IMR-90 (cell line): ENCODE measurements around the gene TMPRSS11A. TPM values are rescaled to one million over a fixed set of nuclear protein-coding genes. Genes with fewer than 3 reads are reported as not detected.

Source experiments
- ATAC-seq: fragments of 200-7000 bp; cut with Tn5 transposase; 2 replicates; pipeline ENCODE4 v1.9.1; 2020; ENCODE audit warnings: low read depth, mild to moderate bottlenecking, moderate library complexity
- BruUV-seq: library from RNA; stranded (reverse); fragments of 400-500 nt; replicated peaks from 2 replicates; lab custom pipeline; 2021; lab: Mats Ljungman, UMichigan
- CTCF ChIA-PET: fragments of 300-600 bp; formaldehyde crosslinking; extraction: SDS; loops from one replicate; lab custom pipeline; 2021; ENCODE audit warnings: antibody characterized with exemption; lab: Yijun Ruan, JAX
- POLR2A ChIA-PET: fragments of 300-600 bp; sonication (Branson Sonifier 250); formaldehyde crosslinking; loops from one replicate; lab custom pipeline; 2022; ENCODE audit warnings: antibody characterized with exemption; ENCODE audit not compliant: unreplicated experiment; lab: Charles Lee
- DNase-seq: peaks from one replicate; pipeline ENCODE4 v3.0.0; 2013
- H2AFZ ChIP-seq: replicated peaks from 2 replicates; pipeline ENCODE3; 2013; ENCODE audit warnings: low read length, mild to moderate bottlenecking; ENCODE audit not compliant: poor library complexity
- H2AK5ac ChIP-seq: 2 replicates; pipeline ENCODE4 v1.6.1; 2013; ENCODE audit warnings: low read depth, low read length, inconsistent platforms
- H2AK9ac ChIP-seq: replicated peaks from 2 replicates; pipeline ENCODE3; 2013; ENCODE audit warnings: mild to moderate bottlenecking, low read depth, low read length, moderate library complexity; ENCODE audit not compliant: poor library complexity
- H2BK120ac ChIP-seq: 2 replicates; pipeline ENCODE4 v1.6.1; 2013; ENCODE audit warnings: low read depth, low read length, inconsistent platforms
- H2BK15ac ChIP-seq: 3 replicates; pipeline ENCODE4 v1.6.1; 2013; ENCODE audit warnings: low read depth, low read length, inconsistent platforms
- H2BK20ac ChIP-seq: 2 replicates; pipeline ENCODE4 v1.6.1; 2013; ENCODE audit warnings: low read depth, mild to moderate bottlenecking, inconsistent platforms, low read length, moderate library complexity
- H2BK5ac ChIP-seq: 2 replicates; pipeline ENCODE4 v1.6.1; 2013; ENCODE audit warnings: mild to moderate bottlenecking, low read depth, low read length, inconsistent platforms; ENCODE audit not compliant: poor library complexity, severe bottlenecking
- H3K14ac ChIP-seq: replicated peaks from 2 replicates; pipeline ENCODE4 v1.6.1; 2013; ENCODE audit warnings: low read depth, low read length, inconsistent platforms
- H3K18ac ChIP-seq: 2 replicates; pipeline ENCODE4 v1.6.1; 2013; ENCODE audit warnings: low read depth, low read length, control low read depth
- H3K23ac ChIP-seq: 2 replicates; pipeline ENCODE4 v1.6.1; 2013; ENCODE audit warnings: low read depth, low read length, inconsistent platforms
- H3K27ac ChIP-seq: 2 replicates; pipeline ENCODE4 v1.5.1; 2013; ENCODE audit warnings: mild to moderate bottlenecking, control low read depth, low read length; ENCODE audit not compliant: insufficient read depth
- H3K27me3 ChIP-seq: 2 replicates; pipeline ENCODE4 v1.6.1; 2013; ENCODE audit warnings: low read length; ENCODE audit not compliant: control insufficient read depth, insufficient read depth
- H3K36me3 ChIP-seq: 2 replicates; pipeline ENCODE4 v1.6.1; 2013; ENCODE audit warnings: low read length, mixed read lengths; ENCODE audit not compliant: control insufficient read depth, insufficient read depth
- H3K4ac ChIP-seq: 2 replicates; pipeline ENCODE4 v1.6.1; 2013; ENCODE audit warnings: low read depth, low read length, inconsistent platforms
- H3K4me1 ChIP-seq: 2 replicates; pipeline ENCODE4 v1.6.1; 2013; ENCODE audit warnings: low read length, mixed read lengths; ENCODE audit not compliant: control insufficient read depth, insufficient read depth
- H3K4me2 ChIP-seq: 2 replicates; pipeline ENCODE4 v1.6.1; 2013; ENCODE audit warnings: low read depth, mild to moderate bottlenecking, control low read depth, low read length, moderate library complexity
- H3K4me3 ChIP-seq: 2 replicates; pipeline ENCODE4 v1.5.1; 2013; ENCODE audit warnings: low read depth, mild to moderate bottlenecking, control low read depth, low read length, moderate library complexity; ENCODE audit not compliant: insufficient read depth
- H3K56ac ChIP-seq: 2 replicates; pipeline ENCODE4 v1.6.1; 2013; ENCODE audit warnings: low read length, inconsistent platforms; ENCODE audit not compliant: insufficient read depth; ENCODE audit errors: extremely low read depth
- H3K79me1 ChIP-seq, 2 experiments: 2 replicates each; pipeline ENCODE4 v1.6.1; 2013; ENCODE audit warnings: low read length in 2 of 2, inconsistent platforms in 1 of 2, low read depth in 1 of 2
- H3K9ac ChIP-seq: 2 replicates; pipeline ENCODE4 v1.6.1; 2013; ENCODE audit warnings: low read depth, low read length, control low read depth
- H3K9me1 ChIP-seq: 2 replicates; pipeline ENCODE4 v1.6.1; 2013; ENCODE audit warnings: low read length, inconsistent platforms; ENCODE audit not compliant: insufficient read depth
- H3K9me3 ChIP-seq: 2 replicates; pipeline ENCODE4 v1.6.1; 2013; ENCODE audit warnings: low read length; ENCODE audit not compliant: control insufficient read depth, insufficient read depth
- H4K20me1 ChIP-seq: 2 replicates; pipeline ENCODE4 v1.6.1; 2013; ENCODE audit warnings: low read length, inconsistent platforms; ENCODE audit not compliant: insufficient read depth
- H4K5ac ChIP-seq: 2 replicates; pipeline ENCODE4 v1.6.1; 2013; ENCODE audit warnings: mild to moderate bottlenecking, low read depth, low read length, control low read depth
- H4K8ac ChIP-seq, 2 experiments: 2 replicates each; pipeline ENCODE4 v1.6.1; 2013; ENCODE audit warnings: low read depth in 2 of 2, low read length in 2 of 2, control low read depth in 1 of 2, inconsistent platforms in 1 of 2
- H4K91ac ChIP-seq: 2 replicates; pipeline ENCODE4 v1.6.1; 2013; ENCODE audit warnings: low read depth, low read length, inconsistent platforms; ENCODE audit not compliant: insufficient read depth
- CEBPB ChIP-seq: IDR thresholded peaks from 2 replicates; pipeline ENCODE4 v1.6.1; 2012; ENCODE audit warnings: low read depth, low read length, improper control_type of control experiment
- CHD1 ChIP-seq: IDR thresholded peaks from 2 replicates; pipeline ENCODE4 v1.6.1; 2012; ENCODE audit warnings: low read depth, low read length, improper control_type of control experiment
- NFE2L2 ChIP-seq: fragments of 150-350 bp; IDR thresholded peaks from 2 replicates; pipeline ENCODE4 v1.6.1; 2016; ENCODE audit warnings: low read depth, mild to moderate bottlenecking, low read length
- POLR2A ChIP-seq: IDR thresholded peaks from 2 replicates; pipeline ENCODE4 v1.6.1; 2012; ENCODE audit warnings: mild to moderate bottlenecking, low read depth, low read length
- RCOR1 ChIP-seq: IDR thresholded peaks from 2 replicates; pipeline ENCODE4 v1.6.1; 2012; ENCODE audit warnings: mild to moderate bottlenecking, low read length, improper control_type of control experiment; ENCODE audit not compliant: insufficient replicate concordance
- RFX5 ChIP-seq: IDR thresholded peaks from 2 replicates; pipeline ENCODE4 v1.8.0; 2012; ENCODE audit warnings: low read depth, mild to moderate bottlenecking, low read length, moderate library complexity
- SMC3 ChIP-seq: fragments of 150-350 bp; IDR thresholded peaks from 2 replicates; pipeline ENCODE4 v1.6.1; 2016; ENCODE audit warnings: low read depth, mild to moderate bottlenecking, antibody characterized with exemption, low read length, moderate library complexity
- WGBS, 2 experiments: methylation state at CpG; one replicate each; pipeline versions ENCODE4 v1.1.5 to v1.1.7; 2013; ENCODE audit warnings: missing lambda C conversion rate in 2 of 2; ENCODE audit not compliant: insufficient read length in 1 of 2; ENCODE audit errors: extremely low coverage in 2 of 2; 5-methylcytosine and 5-hydroxymethylcytosine counted together
- dilution Hi-C: fragments of 300-500 bp; cut with HindIII; formaldehyde crosslinking; loops from one replicate; pipeline ENCODE4 v1.14.3; 2018; ENCODE audit warnings: low sequenced_read_pairs; ENCODE audit not compliant: unreplicated experiment
- in situ Hi-C: fragments of 300-500 bp; cut with MboI; formaldehyde crosslinking; loops from 3 replicates; pipeline ENCODE4 v1.14.3; 2019; ENCODE audit warnings: low sequenced_read_pairs, inconsistent platforms, mixed read lengths
- intact Hi-C: fragments of 100-400 bp; cut with micrococcal nuclease; formaldehyde crosslinking; loops from 2 replicates; pipeline ENCODE4 v1.10.0; 2022
- polyA plus RNA-seq, 3 experiments: library from polyadenylated mRNA; depleted of rRNA; stranded (reverse); fragments of >200 nt; gene quantifications; 2 replicates each; pipeline ENCODE4 v1.2.3, GENCODE V29; 2012; ENCODE audit warnings: low replicate concordance in 1 of 3
- total RNA-seq: library from RNA; depleted of rRNA; stranded (reverse); fragments of >200 nt; gene quantifications from 2 replicates; pipeline ENCODE4 v1.2.3, GENCODE V29; 2012

Gene TMPRSS11A
- total and polyA plus RNA-seq, 2 of the 4 experiments (the other 2 are of a cell fraction): not detected

DNA sequence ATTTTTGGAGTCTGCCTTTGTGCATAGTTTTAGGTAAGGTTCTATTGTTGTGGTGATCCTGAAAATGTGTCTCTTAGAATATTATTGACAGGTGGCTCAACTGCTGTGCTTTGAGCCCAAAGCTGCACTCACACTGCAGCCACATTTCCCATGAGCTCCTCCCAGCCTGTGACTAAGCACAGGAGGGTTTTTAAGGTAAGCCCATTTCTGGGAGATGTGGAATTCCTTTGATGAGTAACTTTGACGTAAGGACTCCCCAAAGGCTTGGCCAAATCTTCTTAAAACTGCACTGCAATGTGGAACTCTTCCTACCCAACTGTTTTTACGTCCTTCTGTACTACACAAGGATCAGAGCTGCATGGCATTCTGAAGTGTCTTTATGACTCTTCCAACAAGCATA, 20.0 kb upstream of the TMPRSS11A start:
- H3K9me1 ChIP-seq: no peaks in the 10 kb centered on the region
- no peak overlapping the region for H3K23ac ChIP-seq
- H3K27ac ChIP-seq: no peak overlapping the region
- H2BK20ac ChIP-seq: no peak overlapping the region
- H3K36me3 ChIP-seq: no peaks in the 10 kb centered on the region
- CTCF ChIA-PET: no interaction called here
- H4K20me1 ChIP-seq: no peaks in the 10 kb centered on the region
- H3K9me3 ChIP-seq: no peaks in the 10 kb centered on the region
- no peak overlapping the region for H2AK5ac ChIP-seq
- H4K91ac ChIP-seq: no peak overlapping the region
- H3K14ac ChIP-seq: no peak overlapping the region
- dilution Hi-C loops (no loop called here), intact Hi-C loops (no loop called here), in situ Hi-C loops (loop anchor here (25.0 kb wide), 1 partner anchor 654 kb away; no protein-coding TSS in a partner anchor)
- H3K18ac ChIP-seq: no peak overlapping the region
- H2BK15ac ChIP-seq: no peak overlapping the region
- no peak overlapping the region for H3K9ac ChIP-seq
- POLR2A ChIA-PET: no interaction called here
- no peaks in the 10 kb centered on the region for H3K4me1 ChIP-seq
- no TSS peak for BruUV-seq
- no peak for ATAC-seq
- no peak overlapping the region for H2AFZ ChIP-seq
- H3K4me3 ChIP-seq: no peak overlapping the region
- H2AK9ac ChIP-seq: no peak overlapping the region
- no peak overlapping the region for H3K4ac ChIP-seq
- no peak for DNase-seq
- no peak overlapping the region for H4K5ac ChIP-seq
- no peak overlapping the region for H2BK120ac ChIP-seq
- no peak overlapping the region for H4K8ac ChIP-seq
- H3K79me1 ChIP-seq: no peaks in the 10 kb centered on the region
- no peak overlapping the region for H3K4me2 ChIP-seq
- TF ChIP-seq CHD1 (no peak), RFX5 (no peak), NFE2L2 (no peak), POLR2A (no peak), RCOR1 (no peak), SMC3 (no peak), CEBPB (no peak)
- H2BK5ac ChIP-seq: no peak overlapping the region
- H3K56ac ChIP-seq: no peak overlapping the region
- WGBS, 2 experiments: no CpG with 5 or more reads among the region's 2 CpGs
- no peaks in the 10 kb centered on the region for H3K27me3 ChIP-seq
